ENCODE results near the gene NIPAL3. TPM values are rescaled to one million over a fixed set of nuclear protein-coding genes. Genes with fewer than 3 reads are reported as not detected.

Gene NIPAL3
- total and polyA plus RNA-seq, 2 donors from 2014 or later: 13.5 to 46.4 TPM

DNA sequence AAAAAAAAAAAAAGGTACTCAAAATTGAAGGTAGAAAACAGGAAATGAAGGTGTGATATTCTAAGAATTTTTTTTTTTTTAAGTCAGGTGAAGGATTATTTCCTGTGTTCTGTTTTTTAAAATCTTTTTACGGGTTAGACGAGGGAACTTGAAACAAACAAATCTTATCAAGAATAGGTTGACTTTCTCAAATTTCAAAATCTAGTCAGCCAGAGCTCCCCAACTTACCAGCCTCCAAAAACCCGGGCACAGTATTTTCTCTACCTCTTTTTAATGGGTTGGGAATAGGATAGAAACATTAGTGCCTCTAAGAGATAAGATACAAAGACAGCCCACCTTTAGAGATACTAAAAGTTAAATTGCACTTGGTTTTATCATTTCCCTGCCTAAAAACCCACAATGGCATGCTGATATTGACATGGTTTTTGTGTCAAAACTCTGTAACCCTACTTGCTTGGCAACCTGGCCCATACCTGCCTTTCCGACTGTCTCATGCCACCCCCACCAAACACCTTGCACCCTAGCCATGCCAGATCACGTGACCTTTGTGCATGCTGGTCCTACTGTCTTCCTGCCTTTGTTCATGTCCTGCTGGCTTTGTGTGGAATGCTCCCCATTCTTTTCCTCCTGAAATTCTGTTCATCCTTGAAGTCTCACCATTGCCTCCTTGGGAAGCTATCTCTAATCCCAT lies 91.2 kb downstream of the NIPAL3 start:
- TF ChIP-seq, protein P1, sequence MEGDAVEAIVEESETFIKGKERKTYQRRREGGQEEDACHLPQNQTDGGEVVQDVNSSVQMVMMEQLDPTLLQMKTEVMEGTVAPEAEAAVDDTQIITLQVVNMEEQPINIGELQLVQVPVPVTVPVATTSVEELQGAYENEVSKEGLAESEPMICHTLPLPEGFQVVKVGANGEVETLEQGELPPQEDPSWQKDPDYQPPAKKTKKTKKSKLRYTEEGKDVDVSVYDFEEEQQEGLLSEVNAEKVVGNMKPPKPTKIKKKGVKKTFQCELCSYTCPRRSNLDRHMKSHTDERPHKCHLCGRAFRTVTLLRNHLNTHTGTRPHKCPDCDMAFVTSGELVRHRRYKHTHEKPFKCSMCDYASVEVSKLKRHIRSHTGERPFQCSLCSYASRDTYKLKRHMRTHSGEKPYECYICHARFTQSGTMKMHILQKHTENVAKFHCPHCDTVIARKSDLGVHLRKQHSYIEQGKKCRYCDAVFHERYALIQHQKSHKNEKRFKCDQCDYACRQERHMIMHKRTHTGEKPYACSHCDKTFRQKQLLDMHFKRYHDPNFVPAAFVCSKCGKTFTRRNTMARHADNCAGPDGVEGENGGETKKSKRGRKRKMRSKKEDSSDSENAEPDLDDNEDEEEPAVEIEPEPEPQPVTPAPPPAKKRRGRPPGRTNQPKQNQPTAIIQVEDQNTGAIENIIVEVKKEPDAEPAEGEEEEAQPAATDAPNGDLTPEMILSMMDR (IDR thresholded peaks at IDR 0.05; ENCODE audit: borderline replicate concordance, extremely low read depth, insufficient read depth): no peak
- intact Hi-C loops (cut with DNase I): no loop called here
- Histone ChIP-seq H3K4me3 (ENCODE audit: low read length in 3 of 3) (no peak overlapping the region), H3K36me3 (ENCODE audit: control insufficient read depth in 2 of 3, insufficient read depth in 3 of 3, low read length in 3 of 3) (no peaks in the 10 kb centered on the region), H3K9me3 (ENCODE audit: control insufficient read depth in 2 of 3, insufficient read depth in 1 of 3, low read length in 3 of 3) (no peaks in the 10 kb centered on the region), H3K27me3 (ENCODE audit: control insufficient read depth, insufficient read depth, low read length) (no peaks in the 10 kb centered on the region), H3K9ac (ENCODE audit: low read length in 3 of 3) (no peak overlapping the region), H3K4me1 (ENCODE audit: control insufficient read depth in 2 of 3, insufficient read depth in 2 of 3, low read depth in 1 of 3, low read length in 3 of 3) (peaks cover 0 to 5% (median 0%) of the 10 kb centered on the region in 3 donors), H3K27ac (ENCODE audit: low read depth in 2 of 2, low read length in 2 of 2) (no peak overlapping the region)
- DNase-seq (no peak), FAIRE-seq (no peak)

GRCh38 chr1:24507405-24507804 lies 91.8 kb downstream of the NIPAL3 start:
- DNase-seq (no peak), FAIRE-seq (no peak)
- no peak overlapping the region for H3K9ac ChIP-seq (ENCODE audit: low read length in 3 of 3)
- peaks cover 0 to 4% (median 0%) of the 10 kb centered on the region in 3 donors for H3K4me1 ChIP-seq (ENCODE audit: control insufficient read depth in 2 of 3, insufficient read depth in 2 of 3, low read depth in 1 of 3, low read length in 3 of 3)
- no peak overlapping the region for H3K4me3 ChIP-seq (ENCODE audit: low read length in 3 of 3)
- intact Hi-C loops (cut with DNase I): no loop called here
- H3K36me3 ChIP-seq (ENCODE audit: control insufficient read depth in 2 of 3, insufficient read depth in 3 of 3, low read length in 3 of 3): no peaks in the 10 kb centered on the region
- TF ChIP-seq, protein P1 (IDR thresholded peaks at IDR 0.05; ENCODE audit: borderline replicate concordance, extremely low read depth, insufficient read depth): no peak
- no peaks in the 10 kb centered on the region for H3K9me3 ChIP-seq (ENCODE audit: control insufficient read depth in 2 of 3, insufficient read depth in 1 of 3, low read length in 3 of 3)
- H3K27me3 ChIP-seq (ENCODE audit: control insufficient read depth, insufficient read depth, low read length): no peaks in the 10 kb centered on the region
- H3K27ac ChIP-seq (ENCODE audit: low read depth in 2 of 2, low read length in 2 of 2): no peak overlapping the region

- Histone ChIP-seq H3K36me3 (ENCODE audit: control insufficient read depth in 2 of 3, insufficient read depth in 3 of 3, low read length in 3 of 3) (no peaks in the 10 kb centered on the region), H3K27me3 (ENCODE audit: control insufficient read depth, insufficient read depth, low read length) (no peaks in the 10 kb centered on the region), H3K9me3 (ENCODE audit: control insufficient read depth in 2 of 3, insufficient read depth in 1 of 3, low read length in 3 of 3) (no peaks in the 10 kb centered on the region), H3K27ac (ENCODE audit: low read depth in 2 of 2, low read length in 2 of 2) (no peak overlapping the region), H3K9ac (ENCODE audit: low read length in 3 of 3) (no peak overlapping the region), H3K4me1 (ENCODE audit: control insufficient read depth in 2 of 3, insufficient read depth in 2 of 3, low read depth in 1 of 3, low read length in 3 of 3) (peaks cover 0 to under 1% (median 0%) of the 10 kb centered on the region in 3 donors), H3K4me3 (ENCODE audit: low read length in 3 of 3) (no peak overlapping the region)
- FAIRE-seq: no peak
- DNase-seq: no peak
- intact Hi-C loops (cut with DNase I): no loop called here
- TF ChIP-seq, protein P1 (IDR thresholded peaks at IDR 0.05; ENCODE audit: borderline replicate concordance, extremely low read depth, insufficient read depth): no peak
Observed at GRCh38 chr1:24508911-24509310, 93.3 kb downstream of the NIPAL3 start.
